H1 (cell line): ENCODE data around the gene TNP1. TPM values are rescaled to one million over a fixed set of nuclear protein-coding genes. Genes with fewer than 3 reads are reported as not detected.

Experiments used
- CTCF ChIA-PET: fragments of 300-600 bp; sonication (Branson Sonifier 250); formaldehyde crosslinking; loops from one replicate; lab custom pipeline; 2021; ENCODE audit not compliant: partially characterized antibody; lab: Charles Lee
- POLR2A ChIA-PET: fragments of 300-600 bp; sonication (Branson Sonifier 250); formaldehyde crosslinking; loops from one replicate; lab custom pipeline; 2021; ENCODE audit warnings: inconsistent platforms; ENCODE audit not compliant: partially characterized antibody; lab: Charles Lee
- DNase-seq, 2 experiments: peaks; one replicate each; pipeline versions ENCODE4 v3.0.0 to v3.0.0-alpha.2; 2010 to 2022; ENCODE audit warnings: low spot score in 2 of 2, low read depth in 1 of 2, mixed read lengths in 1 of 2
- FAIRE-seq: peaks from 2 replicates; lab custom pipeline; 2011; peaks lifted over from hg19 to GRCh38; lab: Jason Lieb, UNC
- H2AFZ ChIP-seq: 2 replicates; pipeline ENCODE4 v1.8.1; 2012; ENCODE audit warnings: low read length, inconsistent platforms
- H2AK5ac ChIP-seq: 2 replicates; pipeline ENCODE4 v1.6.1; 2013; ENCODE audit warnings: low read depth, low read length
- H2BK120ac ChIP-seq: replicated peaks from 2 replicates; pipeline ENCODE3; 2013; ENCODE audit warnings: low read depth, low read length, inconsistent platforms
- H2BK12ac ChIP-seq: 2 replicates; pipeline ENCODE4 v1.6.1; 2013; ENCODE audit warnings: low read depth, low read length
- H2BK15ac ChIP-seq: 2 replicates; pipeline ENCODE4 v1.6.1; 2013; ENCODE audit warnings: low read length
- H2BK20ac ChIP-seq: 2 replicates; pipeline ENCODE4 v1.6.1; 2013; ENCODE audit warnings: low read length
- H2BK5ac ChIP-seq: 2 replicates; pipeline ENCODE4 v1.6.1; 2013; ENCODE audit warnings: low read depth, low read length
- H3K14ac ChIP-seq: 2 replicates; pipeline ENCODE4 v1.6.1; 2013; ENCODE audit warnings: inconsistent platforms; ENCODE audit not compliant: insufficient read length
- H3K18ac ChIP-seq: 2 replicates; pipeline ENCODE4 v1.6.1; 2013; ENCODE audit warnings: low read length; ENCODE audit errors: extremely low read depth
- H3K23ac ChIP-seq: 2 replicates; pipeline ENCODE4 v1.6.1; 2013; ENCODE audit warnings: inconsistent platforms; ENCODE audit not compliant: insufficient read length
- H3K23me2 ChIP-seq: 2 replicates; pipeline ENCODE4 v1.6.1; 2013; ENCODE audit warnings: low read depth, low read length
- H3K27ac ChIP-seq: 2 replicates; pipeline ENCODE4 v1.6.1; 2011; ENCODE audit warnings: low read depth, low read length, inconsistent platforms
- H3K27me3 ChIP-seq, 4 experiments: replicated peaks in 1 of 4; 1 replicate in 1 of 4; 2 replicates in 3 of 4; pipeline versions ENCODE4 v1.6.1 to v1.8.1; 2011 to 2013; ENCODE audit warnings: low read length in 3 of 4, mild to moderate bottlenecking in 3 of 4, inconsistent platforms in 2 of 4, mixed read lengths in 2 of 4, moderate library complexity in 1 of 4; ENCODE audit not compliant: control insufficient read depth in 3 of 4, insufficient read depth in 3 of 4; ENCODE audit errors: extremely low read depth in 1 of 4
- H3K36me3 ChIP-seq, 4 experiments: 2 replicates each; pipeline versions ENCODE4 v1.6.1 to v1.8.1; 2011 to 2013; ENCODE audit warnings: mild to moderate bottlenecking in 4 of 4, low read length in 3 of 4, moderate library complexity in 2 of 4, control low read depth in 1 of 4, inconsistent platforms in 1 of 4; ENCODE audit not compliant: insufficient read depth in 4 of 4, control insufficient read depth in 2 of 4
- H3K4ac ChIP-seq: replicated peaks from 2 replicates; pipeline ENCODE3; 2013; ENCODE audit warnings: low read length, low read depth, mixed read lengths, inconsistent platforms; ENCODE audit not compliant: insufficient read length
- H3K4me1 ChIP-seq, 4 experiments: replicated peaks in 1 of 4; 1 replicate in 1 of 4; 2 replicates in 3 of 4; pipeline versions ENCODE4 v1.6.1 to v1.8.1; 2011 to 2013; ENCODE audit warnings: low read length in 3 of 4, inconsistent platforms in 2 of 4, mixed read lengths in 1 of 4; ENCODE audit not compliant: insufficient read depth in 4 of 4, control insufficient read depth in 3 of 4
- H3K4me2 ChIP-seq, 2 experiments: 2 replicates each; pipeline versions ENCODE4 v1.6.1 to v1.8.1; 2011 to 2013; ENCODE audit warnings: low read depth in 2 of 2, low read length in 2 of 2, control low read depth in 1 of 2, inconsistent platforms in 1 of 2, mild to moderate bottlenecking in 1 of 2; ENCODE audit not compliant: insufficient read depth in 1 of 2
- H3K4me3 ChIP-seq, 4 experiments: fragments of 200-600, 300-600 bp in 1 of 4; sonication (generic), shearing (Covaris generic), sonication (Bioruptor Twin) in 1 of 4; 2 replicates each; pipeline versions ENCODE4 v1.5.1 to v1.8.1; 2011 to 2016; ENCODE audit warnings: low read length in 4 of 4, low read depth in 3 of 4, control low read depth in 2 of 4, inconsistent platforms in 2 of 4, mild to moderate bottlenecking in 2 of 4, mixed read lengths in 1 of 4, moderate library complexity in 1 of 4; ENCODE audit not compliant: insufficient read depth in 2 of 4; ENCODE audit errors: extremely low read depth in 1 of 4
- H3K56ac ChIP-seq: replicated peaks from 2 replicates; pipeline ENCODE3; 2013; ENCODE audit warnings: low read depth, mild to moderate bottlenecking, mixed read lengths, low read length, inconsistent platforms; ENCODE audit not compliant: insufficient read length
- H3K79me1 ChIP-seq: 2 replicates; pipeline ENCODE4 v1.6.1; 2013; ENCODE audit warnings: low read depth, low read length, control low read depth
- H3K79me2 ChIP-seq, 2 experiments: 2 replicates each; pipeline versions ENCODE4 v1.6.1 to v1.8.1; 2012 to 2013; ENCODE audit warnings: low read length in 2 of 2, mild to moderate bottlenecking in 2 of 2, inconsistent platforms in 1 of 2; ENCODE audit not compliant: insufficient read depth in 2 of 2, control insufficient read depth in 1 of 2
- H3K9ac ChIP-seq, 4 experiments: replicated peaks in 1 of 4; 1 replicate in 1 of 4; 2 replicates in 3 of 4; pipeline versions ENCODE4 v1.6.1 to v1.8.1; 2011 to 2013; ENCODE audit warnings: low read depth in 3 of 4, low read length in 3 of 4, control low read depth in 2 of 4, mild to moderate bottlenecking in 2 of 4, moderate library complexity in 2 of 4, inconsistent platforms in 1 of 4; ENCODE audit errors: extremely low read depth in 1 of 4
- H3K9me3 ChIP-seq, 2 experiments: 2 replicates each; pipeline versions ENCODE4 v1.6.1 to v1.8.1; 2012 to 2013; ENCODE audit warnings: mild to moderate bottlenecking in 2 of 2, moderate library complexity in 2 of 2, control low read depth in 1 of 2, inconsistent platforms in 1 of 2, low read depth in 1 of 2, low read length in 1 of 2, mixed read lengths in 1 of 2; ENCODE audit not compliant: insufficient read depth in 2 of 2
- H4K20me1 ChIP-seq, 2 experiments: replicated peaks in 1 of 2; 2 replicates each; pipeline versions ENCODE3 to v1.8.1; 2011 to 2013; ENCODE audit warnings: inconsistent platforms in 2 of 2, low read length in 2 of 2, mild to moderate bottlenecking in 1 of 2; ENCODE audit not compliant: insufficient read depth in 2 of 2, control insufficient read depth in 1 of 2
- H4K5ac ChIP-seq: 2 replicates; pipeline ENCODE4 v1.6.1; 2013; ENCODE audit warnings: low read length, low read depth, mixed read lengths, inconsistent platforms; ENCODE audit not compliant: insufficient read length
- H4K8ac ChIP-seq: 2 replicates; pipeline ENCODE4 v1.8.0; 2013; ENCODE audit warnings: mild to moderate bottlenecking, moderate library complexity, low read length, inconsistent platforms; ENCODE audit not compliant: insufficient read depth; ENCODE audit errors: extremely low read depth
- H4K91ac ChIP-seq: replicated peaks from 2 replicates; pipeline ENCODE3; 2013; ENCODE audit warnings: low read length, mixed read lengths, inconsistent platforms; ENCODE audit not compliant: insufficient read length
- RAD21 ChIP-seq, 2 experiments: IDR thresholded peaks in 1 of 2; conservative IDR thresholded peaks in 1 of 2; 2 replicates each; pipeline ENCODE4 v1.6.1; 2011; ENCODE audit warnings: low read depth in 2 of 2, low read length in 2 of 2, improper control_type of control experiment in 1 of 2, inconsistent platforms in 1 of 2, mild to moderate bottlenecking in 1 of 2, moderate library complexity in 1 of 2
- ZNF274 ChIP-seq: IDR thresholded peaks from 2 replicates; pipeline ENCODE4 v1.7.0; 2012; ENCODE audit warnings: low read length, borderline replicate concordance; ENCODE audit errors: extremely low read depth
- WGBS, 2 experiments: shearing (Covaris generic) in 1 of 2; methylation state at CpG; one replicate each; pipeline versions ENCODE4 v1.1.6 to v1.1.7; 2013 to 2015; ENCODE audit warnings: low lambda C conversion rate in 2 of 2, mixed read lengths in 2 of 2, inconsistent platforms in 1 of 2, low coverage in 1 of 2, missing lambda C conversion rate in 1 of 2; ENCODE audit not compliant: insufficient replicate concordance in 2 of 2, insufficient coverage in 1 of 2, insufficient read length in 1 of 2; ENCODE audit errors: extremely low coverage in 1 of 2, missing lambda C conversion rate in 1 of 2; 5-methylcytosine and 5-hydroxymethylcytosine counted together
- polyA plus RNA-seq, 7 experiments: library from polyadenylated mRNA; depleted of rRNA in 3 of 7; stranded (reverse) in 5 of 7; unstranded in 2 of 7; fragments of >200 nt in 5 of 7; fragments of 200-250 nt in 2 of 7; gene quantifications; 1 replicate in 5 of 7; 2 replicates in 1 of 7; 4 replicates in 1 of 7; pipeline versions ENCODE4 v1.2.1 to v1.2.3, GENCODE V29; 2011 to 2013; ENCODE audit warnings: missing spikeins in 2 of 7, mixed read lengths in 2 of 7
- total RNA-seq: library from RNA; stranded (reverse); fragmentation: NEBNext Ultra II Directional; extraction: Animal tissue kit (Norgen Biotek cat#: 25700); gene quantifications from 2 replicates; pipeline ENCODE4 v1.2.1, GENCODE V29; 2021
- TF ChIP-seq, protein P1 (sequence below): IDR thresholded peaks from 2 replicates; pipeline ENCODE4 v1.6.1; 2011; ENCODE audit warnings: low read length, improper control_type of control experiment

Gene TNP1
- total and polyA plus RNA-seq, 2 of the 8 experiments (the other 6 are each of a cell fraction or from before 2014, with no cell fraction given) = not detected

DNA sequence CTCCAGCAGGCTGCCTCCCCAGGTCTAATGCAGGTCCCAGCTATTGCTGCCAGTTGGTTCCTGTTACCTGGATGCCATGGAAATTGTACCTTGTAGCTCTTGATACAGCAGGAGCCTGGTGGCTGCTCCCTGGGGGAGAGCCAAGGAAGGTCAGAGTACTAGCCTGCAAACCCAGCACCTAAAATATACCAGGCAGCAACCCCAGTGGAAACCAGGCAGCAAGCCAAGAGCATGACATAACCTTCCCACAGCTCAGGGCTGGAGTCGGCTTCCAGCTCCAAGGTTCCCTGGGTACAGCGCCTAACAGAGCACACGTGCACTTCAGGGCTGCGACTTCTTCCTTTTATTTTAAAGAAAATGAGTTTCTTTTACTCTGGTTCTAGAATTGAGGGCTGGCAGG is 30.3 kb downstream of the TNP1 start:
- FAIRE-seq = no peak
- no peaks in the 10 kb centered on the region for H3K23me2 ChIP-seq

More for the DNA sequence above, 30.3 kb downstream of the TNP1 start:
- Histone ChIP-seq H4K5ac (no peak overlapping the region), H2BK15ac (no peak overlapping the region), H2AK5ac (no peak overlapping the region), H2BK20ac (no peak overlapping the region), H3K9me3 (no peaks in the 10 kb centered on the region), H3K4me3 (no peak overlapping the region), H3K4me1 (no peaks in the 10 kb centered on the region; a peak in 2 of 7 replicates), H3K4me2 (no peak overlapping the region), H3K79me1 (no peaks in the 10 kb centered on the region), H3K36me3 (no peaks in the 10 kb centered on the region), H3K27ac (no peak overlapping the region), H3K9ac (no peak overlapping the region), H2BK120ac (no peak overlapping the region), H3K56ac (no peak overlapping the region), H4K91ac (no peak overlapping the region), H3K4ac (no peak overlapping the region), H3K18ac (no peak overlapping the region)
- POLR2A ChIA-PET = interaction anchor here (0.6 kb wide), 1 partner anchor 725 kb away, joined by 3 read pairs; no protein-coding TSS in a partner anchor
- 94% methylated on average over 4 of the region's 4 CpGs; no CpG with 5 or more reads in 1 of the 2 experiments for WGBS, 2 experiments
- DNase-seq = no peak
- TF ChIP-seq, protein P1, sequence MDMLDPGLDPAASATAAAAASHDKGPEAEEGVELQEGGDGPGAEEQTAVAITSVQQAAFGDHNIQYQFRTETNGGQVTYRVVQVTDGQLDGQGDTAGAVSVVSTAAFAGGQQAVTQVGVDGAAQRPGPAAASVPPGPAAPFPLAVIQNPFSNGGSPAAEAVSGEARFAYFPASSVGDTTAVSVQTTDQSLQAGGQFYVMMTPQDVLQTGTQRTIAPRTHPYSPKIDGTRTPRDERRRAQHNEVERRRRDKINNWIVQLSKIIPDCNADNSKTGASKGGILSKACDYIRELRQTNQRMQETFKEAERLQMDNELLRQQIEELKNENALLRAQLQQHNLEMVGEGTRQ = no peak
- TF ChIP-seq RAD21 (IDR thresholded peaks at IDR 0.05 in 1 of 2, conservative IDR thresholded peaks at IDR 0.05 in 1 of 2; ENCODE audit: low read depth in 2 of 2, low read length in 2 of 2) (no peak), ZNF274 (no peak)
- TF ChIP-seq, all 59 proteins: peak for 0
- H2AFZ ChIP-seq = no peak overlapping the region
- H2BK12ac ChIP-seq = no peak overlapping the region
- no peak overlapping the region for H2BK5ac ChIP-seq
- H3K79me2 ChIP-seq = no peaks in the 10 kb centered on the region
- CTCF ChIA-PET = interaction anchor here (0.6 to 1.6 kb wide), 5 partner anchors 54 to 1041 kb away, joined by 3 to 5 read pairs (median 3); no protein-coding TSS in a partner anchor
- H4K20me1 ChIP-seq = no peaks in the 10 kb centered on the region
- no peak overlapping the region for H3K23ac ChIP-seq
- H3K14ac ChIP-seq = no peak overlapping the region
- H4K8ac ChIP-seq = no peak overlapping the region
- no peaks in the 10 kb centered on the region for H3K27me3 ChIP-seq
